Ovary (tissue), 3 donors: ENCODE results near the gene GXYLT2.
"Not testable (repeated sequence)": the region's sequence is repeated elsewhere in the genome, so short reads cannot be mapped to it uniquely, and the experiment has no call there.

Experiments used
- EP300 ChIP-seq: sonication (generic); formaldehyde crosslinking; IDR thresholded peaks from one replicate; pipeline ENCODE4 v1.6.1; 2017; ENCODE audit warnings: antibody characterized with exemption
- POLR2A ChIP-seq: fragments of 450-650 bp; IDR thresholded peaks from one replicate; pipeline ENCODE4 v1.6.1; 2017; ENCODE audit warnings: antibody characterized with exemption, mild to moderate bottlenecking, moderate library complexity
- TF ChIP-seq, protein P1 (sequence below), 3 donors: fragments of 450-650 bp in 2 of 3; fragments of 200-600 bp in 1 of 3; IDR thresholded peaks; one replicate each; pipeline versions ENCODE4 v1.5.1 to v1.8.0; 2016 to 2022; ENCODE audit warnings: antibody characterized with exemption in 3 of 3, mild to moderate bottlenecking in 1 of 3
- donor health status: DM: no; HTN: no; CAD: no.

DNA sequence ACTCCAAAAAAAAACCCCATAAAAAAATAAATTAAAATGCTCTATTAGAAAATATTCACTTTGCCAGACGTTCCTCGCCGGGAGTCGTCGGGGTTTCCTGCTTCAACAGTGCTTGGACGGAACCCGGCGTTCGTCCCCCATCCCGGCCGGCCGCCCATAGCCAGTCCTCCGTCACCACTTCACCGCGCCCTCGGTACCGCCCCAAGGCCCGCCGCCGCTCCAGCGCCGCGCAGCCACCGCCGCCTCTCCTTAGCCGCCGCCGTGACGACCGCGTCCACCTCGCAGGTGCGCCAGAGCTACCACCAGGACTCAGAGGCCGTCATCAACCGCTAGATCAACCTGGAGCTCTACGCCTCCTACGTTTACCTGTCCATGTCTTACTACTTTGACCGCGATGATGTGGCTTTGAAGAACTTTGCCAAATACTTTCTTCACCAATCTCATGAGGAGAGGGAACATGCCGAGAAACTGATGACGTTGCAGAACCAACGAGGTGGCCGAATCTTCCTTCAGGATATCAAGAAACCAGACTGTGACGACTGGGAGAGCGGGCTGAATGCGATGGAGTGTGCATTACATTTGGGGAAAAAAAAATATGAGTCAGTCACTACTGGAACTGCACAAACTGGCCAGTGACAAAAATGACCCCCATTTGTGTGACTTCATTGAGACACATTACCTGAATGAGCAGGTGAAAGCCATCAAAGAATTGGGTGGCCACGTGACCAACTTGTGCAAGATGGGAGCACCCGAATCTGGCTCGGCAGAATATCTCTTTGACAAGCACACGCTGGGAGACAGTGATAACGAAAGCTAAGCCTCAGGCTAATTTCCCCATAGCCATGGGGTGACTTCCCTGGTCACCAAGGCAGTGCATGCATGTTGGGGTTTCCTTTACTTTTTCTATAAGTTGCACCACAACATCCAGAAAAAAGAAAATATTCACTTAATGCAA is 41.2 kb downstream of the GXYLT2 start:
- TF ChIP-seq, protein P1, sequence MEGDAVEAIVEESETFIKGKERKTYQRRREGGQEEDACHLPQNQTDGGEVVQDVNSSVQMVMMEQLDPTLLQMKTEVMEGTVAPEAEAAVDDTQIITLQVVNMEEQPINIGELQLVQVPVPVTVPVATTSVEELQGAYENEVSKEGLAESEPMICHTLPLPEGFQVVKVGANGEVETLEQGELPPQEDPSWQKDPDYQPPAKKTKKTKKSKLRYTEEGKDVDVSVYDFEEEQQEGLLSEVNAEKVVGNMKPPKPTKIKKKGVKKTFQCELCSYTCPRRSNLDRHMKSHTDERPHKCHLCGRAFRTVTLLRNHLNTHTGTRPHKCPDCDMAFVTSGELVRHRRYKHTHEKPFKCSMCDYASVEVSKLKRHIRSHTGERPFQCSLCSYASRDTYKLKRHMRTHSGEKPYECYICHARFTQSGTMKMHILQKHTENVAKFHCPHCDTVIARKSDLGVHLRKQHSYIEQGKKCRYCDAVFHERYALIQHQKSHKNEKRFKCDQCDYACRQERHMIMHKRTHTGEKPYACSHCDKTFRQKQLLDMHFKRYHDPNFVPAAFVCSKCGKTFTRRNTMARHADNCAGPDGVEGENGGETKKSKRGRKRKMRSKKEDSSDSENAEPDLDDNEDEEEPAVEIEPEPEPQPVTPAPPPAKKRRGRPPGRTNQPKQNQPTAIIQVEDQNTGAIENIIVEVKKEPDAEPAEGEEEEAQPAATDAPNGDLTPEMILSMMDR (IDR thresholded peaks at IDR 0.05): not testable (repeated sequence)
- not testable (repeated sequence) for TF ChIP-seq EP300, POLR2A
